ENCODE data around the gene HPGDS.
"Not testable (repeated sequence)": the region's sequence is repeated elsewhere in the genome, so short reads cannot be mapped to it uniquely, and the experiment has no call there.

Gene HPGDS

DNA sequence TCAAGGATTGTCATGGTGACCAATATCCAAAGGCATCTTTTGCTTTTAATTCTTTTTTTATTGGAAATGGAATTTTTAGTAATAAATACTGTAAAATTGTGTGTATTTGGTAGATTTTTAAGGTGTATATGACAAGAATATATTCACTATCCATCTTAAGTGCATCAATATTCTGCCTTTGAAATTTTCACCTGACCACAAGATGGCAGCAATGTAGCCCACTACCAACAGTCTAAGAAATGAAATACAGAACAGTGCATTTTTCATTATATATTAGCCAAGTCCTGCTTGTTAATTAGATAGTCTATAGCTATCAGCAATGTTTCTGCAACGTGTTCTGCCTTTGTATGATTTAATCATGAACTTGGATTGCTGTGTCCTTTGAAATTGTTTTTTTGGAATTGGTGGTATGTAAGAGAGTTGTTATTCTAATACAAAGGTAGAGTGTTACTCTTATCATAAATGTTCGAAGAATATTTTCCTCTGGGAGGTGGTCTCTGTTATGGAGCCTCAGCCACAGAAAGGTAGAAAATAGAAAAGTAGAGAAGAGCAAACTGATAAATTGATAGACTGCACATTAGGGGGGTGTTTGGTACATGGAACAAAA is 38.2 kb downstream of the HPGDS start:
- POLR2A ChIA-PET, result no interaction called here
- DNase-seq (ENCODE audit: extremely low spot score), result peak; percentile 19
- CTCF ChIA-PET, result no interaction called here
- no peak for TF ChIP-seq SUZ12 (IDR thresholded peaks at IDR 0.05)
- TF ChIP-seq SP1 (IDR thresholded peaks at IDR 0.05), result no peak
- TF ChIP-seq NFRKB (IDR thresholded peaks at IDR 0.05), result no peak
- TF ChIP-seq CTBP1 (IDR thresholded peaks at IDR 0.05; ENCODE audit: borderline replicate concordance), result no peak
- TF ChIP-seq, protein P1, sequence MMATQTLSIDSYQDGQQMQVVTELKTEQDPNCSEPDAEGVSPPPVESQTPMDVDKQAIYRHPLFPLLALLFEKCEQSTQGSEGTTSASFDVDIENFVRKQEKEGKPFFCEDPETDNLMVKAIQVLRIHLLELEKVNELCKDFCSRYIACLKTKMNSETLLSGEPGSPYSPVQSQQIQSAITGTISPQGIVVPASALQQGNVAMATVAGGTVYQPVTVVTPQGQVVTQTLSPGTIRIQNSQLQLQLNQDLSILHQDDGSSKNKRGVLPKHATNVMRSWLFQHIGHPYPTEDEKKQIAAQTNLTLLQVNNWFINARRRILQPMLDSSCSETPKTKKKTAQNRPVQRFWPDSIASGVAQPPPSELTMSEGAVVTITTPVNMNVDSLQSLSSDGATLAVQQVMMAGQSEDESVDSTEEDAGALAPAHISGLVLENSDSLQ (IDR thresholded peaks at IDR 0.05), result no peak
- no peak for TF ChIP-seq LEF1 (IDR thresholded peaks at IDR 0.05; ENCODE audit: borderline replicate concordance)
- TF ChIP-seq FOXK2 (IDR thresholded peaks at IDR 0.05), result no peak
- no peak for TF ChIP-seq FOXA1 (IDR thresholded peaks at IDR 0.05)
- TF ChIP-seq FOXM1 (IDR thresholded peaks at IDR 0.05; ENCODE audit: borderline replicate concordance), result no peak
- TF ChIP-seq ZNF384 (IDR thresholded peaks at IDR 0.05), result no peak
- no peak for TF ChIP-seq BHLHE40 (IDR thresholded peaks at IDR 0.05; ENCODE audit: borderline replicate concordance)
- no peak for TF ChIP-seq HDGF (IDR thresholded peaks at IDR 0.05; ENCODE audit: borderline replicate concordance)

- POLR2A ChIA-PET, result no interaction called here
- DNase-seq (ENCODE audit: extremely low spot score), result no peak
- CTCF ChIA-PET, result no interaction called here
- no peak for TF ChIP-seq FOXM1 (IDR thresholded peaks at IDR 0.05; ENCODE audit: borderline replicate concordance)
- no peak for TF ChIP-seq LEF1 (IDR thresholded peaks at IDR 0.05; ENCODE audit: borderline replicate concordance)
These were observed 40.4 kb downstream of the HPGDS start for GRCh38 chr4:94302191-94302590.

DNA sequence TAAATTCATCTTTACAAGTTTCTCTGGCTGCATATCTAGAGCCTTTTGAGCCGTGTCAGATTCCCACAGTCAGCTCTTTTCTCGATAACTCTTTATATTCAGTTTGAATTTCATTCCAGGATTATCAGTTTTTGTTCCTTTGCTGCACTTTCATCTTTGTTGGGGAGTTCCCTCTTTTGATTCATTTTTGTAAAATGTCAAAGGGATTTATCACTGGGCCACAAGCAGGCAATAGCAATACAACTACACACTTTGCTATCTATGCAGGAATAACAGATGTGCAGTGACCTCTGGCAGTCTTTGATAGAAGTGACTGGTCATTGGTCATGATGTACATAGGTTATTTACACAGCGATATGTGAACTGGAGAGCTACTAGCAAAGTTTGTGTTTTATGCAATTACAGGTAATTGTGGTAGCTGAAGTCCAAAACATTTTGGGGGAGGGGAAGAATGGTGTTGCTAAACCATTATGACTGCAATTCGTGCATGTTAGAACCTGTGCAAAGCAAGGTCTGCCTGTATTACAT is 43.8 kb downstream of the HPGDS start:
- TF ChIP-seq SP1 (IDR thresholded peaks at IDR 0.05), result no peak
- no peak for TF ChIP-seq FOXA1 (IDR thresholded peaks at IDR 0.05)
- TF ChIP-seq CTBP1 (IDR thresholded peaks at IDR 0.05; ENCODE audit: borderline replicate concordance), result no peak
- TF ChIP-seq, protein P1 (IDR thresholded peaks at IDR 0.05), result no peak
- TF ChIP-seq ELF4 (IDR thresholded peaks at IDR 0.05), result no peak
- TF ChIP-seq ZNF384 (IDR thresholded peaks at IDR 0.05), result no peak
- TF ChIP-seq ARNT (IDR thresholded peaks at IDR 0.05), result no peak
- TF ChIP-seq BHLHE40 (IDR thresholded peaks at IDR 0.05; ENCODE audit: borderline replicate concordance), result no peak
- TF ChIP-seq SUZ12 (IDR thresholded peaks at IDR 0.05), result no peak
- TF ChIP-seq TARDBP (IDR thresholded peaks at IDR 0.05), result no peak

DNA sequence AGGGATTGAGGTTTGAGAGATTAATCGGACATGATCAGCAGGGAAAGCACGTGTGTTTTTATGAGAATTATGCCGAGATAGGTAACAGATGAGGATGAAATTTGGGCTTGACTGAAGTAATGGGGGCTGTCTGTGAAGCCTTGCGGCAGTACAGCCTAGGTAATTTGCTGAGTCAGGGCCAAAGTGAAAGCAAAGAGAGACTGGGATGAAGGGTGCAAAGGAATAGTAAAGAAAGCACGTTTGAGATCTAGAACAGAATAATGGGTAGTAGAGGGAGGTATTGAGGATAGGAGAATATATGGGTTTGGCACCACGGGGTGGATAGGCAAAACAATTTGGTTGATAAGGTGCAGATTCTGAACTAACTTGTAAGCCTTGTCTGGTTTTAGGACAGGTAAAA is 47.2 kb downstream of the HPGDS start:
- CTCF ChIA-PET; POLR2A ChIA-PET; DNase-seq (ENCODE audit: extremely low spot score): not testable (repeated sequence)

More for the DNA sequence above, 43.8 kb downstream of the HPGDS start:
- ChIA-PET CTCF (no interaction called here), POLR2A (no interaction called here)
- DNase-seq (ENCODE audit: extremely low spot score), result no peak

DNA sequence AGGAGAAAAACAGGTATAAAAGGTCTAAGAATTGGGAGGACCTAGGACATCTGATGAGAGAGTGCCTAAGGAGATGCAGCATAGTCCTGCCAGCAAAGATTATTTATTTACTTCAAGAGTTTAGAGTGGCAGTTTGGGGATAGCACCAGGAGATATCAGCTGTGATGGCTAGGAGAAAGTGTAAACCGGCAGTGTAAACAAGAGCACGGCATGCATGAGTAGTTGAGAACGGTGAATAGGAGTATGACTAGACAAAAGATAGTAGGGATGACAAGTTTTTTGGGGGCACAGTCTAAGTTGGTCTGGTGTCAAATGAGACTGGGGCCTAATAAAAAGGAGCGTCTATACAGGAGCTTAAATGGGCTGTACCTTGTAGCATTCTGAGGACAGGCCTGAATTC is 48.7 kb downstream of the HPGDS start:
- POLR2A ChIA-PET; CTCF ChIA-PET; DNase-seq (ENCODE audit: extremely low spot score): not testable (repeated sequence)

DNA sequence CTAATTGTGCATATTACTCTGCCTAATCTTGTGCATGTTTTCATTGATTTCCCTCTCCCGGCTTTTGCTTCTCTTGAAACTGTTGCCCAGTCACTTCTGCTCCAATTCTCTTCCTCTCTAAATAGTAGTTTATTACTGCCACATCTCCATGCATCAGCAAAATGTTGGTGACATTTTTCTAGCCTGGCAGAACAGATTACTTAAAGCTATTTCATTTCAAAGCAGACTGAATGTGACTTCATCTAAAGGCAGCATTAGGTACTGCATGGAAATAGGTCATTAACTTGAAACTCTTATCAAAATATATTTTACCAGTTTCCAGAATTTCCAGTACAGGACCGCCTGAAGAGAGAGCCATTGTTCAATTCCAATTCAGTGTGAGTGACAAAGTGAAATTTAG is 52.4 kb downstream of the HPGDS start:
- TF ChIP-seq SUZ12 (IDR thresholded peaks at IDR 0.05) (no peak), TARDBP (IDR thresholded peaks at IDR 0.05) (no peak), BHLHE40 (IDR thresholded peaks at IDR 0.05; ENCODE audit: borderline replicate concordance) (no peak), HDGF (IDR thresholded peaks at IDR 0.05; ENCODE audit: borderline replicate concordance) (no peak), CTBP1 (IDR thresholded peaks at IDR 0.05; ENCODE audit: borderline replicate concordance) (no peak), FOXM1 (IDR thresholded peaks at IDR 0.05; ENCODE audit: borderline replicate concordance) (no peak), ARNT (IDR thresholded peaks at IDR 0.05) (no peak), NFRKB (IDR thresholded peaks at IDR 0.05) (no peak), ELF4 (IDR thresholded peaks at IDR 0.05) (no peak), ZNF384 (IDR thresholded peaks at IDR 0.05) (no peak), FOXA1 (IDR thresholded peaks at IDR 0.05) (no peak), SP1 (IDR thresholded peaks at IDR 0.05) (no peak), FOXK2 (IDR thresholded peaks at IDR 0.05) (no peak), LEF1 (IDR thresholded peaks at IDR 0.05; ENCODE audit: borderline replicate concordance) (no peak), L3MBTL2 (conservative IDR thresholded peaks at IDR 0.05) (no peak)
- TF ChIP-seq, protein P1 (IDR thresholded peaks at IDR 0.05), result no peak

GRCh38 chr4:94285666-94286065 is 57.0 kb downstream of the HPGDS start:
- ChIA-PET POLR2A (no interaction called here), CTCF (no interaction called here)
- DNase-seq (ENCODE audit: extremely low spot score), result no peak
- TF ChIP-seq SP1 (IDR thresholded peaks at IDR 0.05), result no peak
- TF ChIP-seq ARNT (IDR thresholded peaks at IDR 0.05), result no peak
- TF ChIP-seq L3MBTL2 (conservative IDR thresholded peaks at IDR 0.05), result no peak
- no peak for TF ChIP-seq SUZ12 (IDR thresholded peaks at IDR 0.05)
- no peak for TF ChIP-seq CTBP1 (IDR thresholded peaks at IDR 0.05; ENCODE audit: borderline replicate concordance)
- no peak for TF ChIP-seq TARDBP (IDR thresholded peaks at IDR 0.05)
- TF ChIP-seq NFRKB (IDR thresholded peaks at IDR 0.05), result no peak
- no peak for TF ChIP-seq FOXM1 (IDR thresholded peaks at IDR 0.05; ENCODE audit: borderline replicate concordance)
- TF ChIP-seq, protein P1 (IDR thresholded peaks at IDR 0.05), result no peak
- TF ChIP-seq FOXK2 (IDR thresholded peaks at IDR 0.05), result no peak
- no peak for TF ChIP-seq ELF4 (IDR thresholded peaks at IDR 0.05)
- no peak for TF ChIP-seq HDGF (IDR thresholded peaks at IDR 0.05; ENCODE audit: borderline replicate concordance)
- no peak for TF ChIP-seq FOXA1 (IDR thresholded peaks at IDR 0.05)
- TF ChIP-seq ZNF384 (IDR thresholded peaks at IDR 0.05), result no peak
- TF ChIP-seq BHLHE40 (IDR thresholded peaks at IDR 0.05; ENCODE audit: borderline replicate concordance), result no peak
- no peak for TF ChIP-seq LEF1 (IDR thresholded peaks at IDR 0.05; ENCODE audit: borderline replicate concordance)

More for the DNA sequence above, 52.4 kb downstream of the HPGDS start:
- ChIA-PET CTCF (no interaction called here), POLR2A (no interaction called here)
- DNase-seq (ENCODE audit: extremely low spot score), result no peak
